GM12878 (cell line): ENCODE results near the gene PPP1R26. TPM values are rescaled to one million over a fixed set of nuclear protein-coding genes. Genes with fewer than 3 reads are reported as not detected.

ENCODE experiments used
- BCLAF1 ChIP-seq: fragments of 450-650 bp; IDR thresholded peaks from 2 replicates; pipeline ENCODE4 v1.6.1; 2017; ENCODE audit warnings: antibody characterized with exemption, mild to moderate bottlenecking, moderate library complexity
- CEBPB ChIP-seq, 2 experiments: fragments of 150-350 bp in 1 of 2; IDR thresholded peaks; 2 replicates each; pipeline ENCODE4 v1.6.1; 2012 to 2014; ENCODE audit warnings: low read depth in 2 of 2, low read length in 2 of 2, borderline replicate concordance in 1 of 2, inconsistent platforms in 1 of 2
- LARP7 ChIP-seq: fragments of 450-650 bp; IDR thresholded peaks from 2 replicates; pipeline ENCODE4 v1.6.1; 2017; ENCODE audit warnings: mild to moderate bottlenecking
- RBBP5 ChIP-seq: fragments of 200-600 bp; sonication (generic); conservative IDR thresholded peaks from 2 replicates; pipeline ENCODE4 v1.6.1; 2016
- RFX5 ChIP-seq: IDR thresholded peaks from 2 replicates; pipeline ENCODE4 v1.6.1; 2011; ENCODE audit warnings: low read depth, low read length, improper control_type of control experiment
- SRF ChIP-seq, 2 experiments: IDR thresholded peaks; 2 replicates each; pipeline ENCODE4 v1.6.1; 2011; ENCODE audit warnings: low read depth in 2 of 2, low read length in 2 of 2, mild to moderate bottlenecking in 1 of 2, moderate library complexity in 1 of 2
- TAF1 ChIP-seq: IDR thresholded peaks from 2 replicates; pipeline ENCODE4 v1.6.1; 2011; ENCODE audit warnings: mild to moderate bottlenecking, low read depth, low read length, borderline replicate concordance
- TARDBP ChIP-seq: IDR thresholded peaks from 2 replicates; pipeline ENCODE4 v1.6.1; 2016; ENCODE audit warnings: borderline replicate concordance
- YY1 ChIP-seq: IDR thresholded peaks from 2 replicates; pipeline ENCODE4 v1.6.1; 2011; ENCODE audit warnings: low read depth, mild to moderate bottlenecking, low read length
- ZNF217 ChIP-seq: fragments of 450-650 bp; IDR thresholded peaks from 2 replicates; pipeline ENCODE4 v1.6.1; 2017; ENCODE audit warnings: antibody characterized with exemption, mild to moderate bottlenecking
- ZNF24 ChIP-seq: fragments of 450-650 bp; IDR thresholded peaks from 2 replicates; pipeline ENCODE4 v1.6.1; 2017; ENCODE audit warnings: antibody characterized with exemption, mild to moderate bottlenecking
- polyA plus RNA-seq, 11 experiments: library from polyadenylated mRNA; depleted of rRNA in 4 of 11; unstranded in 6 of 11; stranded (reverse) in 5 of 11; fragments of >200 nt; fragmentation: Nextera tagmentation in 4 of 11; fragmentation: Illumina TruSeq in 1 of 11; extraction: Ambion mirVana in 4 of 11; extraction: Trizol in 1 of 11; gene quantifications; 1 replicate in 1 of 11; 2 replicates in 10 of 11; pipeline versions ENCODE4 v1.2.1 to v1.2.3, GENCODE V29; 2011 to 2016; ENCODE audit warnings: inconsistent platforms in 2 of 11, missing spikeins in 2 of 11, low read depth in 1 of 11
- total RNA-seq, 4 experiments: library from RNA; depleted of rRNA in 3 of 4; stranded (reverse); fragments of >200 nt in 3 of 4; fragmentation: Illumina TruSeq in 1 of 4; extraction: Trizol in 1 of 4; gene quantifications; 2 replicates each; pipeline versions ENCODE4 v1.2.1 to v1.2.3, GENCODE V29; 2013 to 2021
- TF ChIP-seq, protein P1 (sequence below): fragments of 450-650 bp; conservative IDR thresholded peaks from 2 replicates; pipeline ENCODE4 v1.6.1; 2017; ENCODE audit warnings: mild to moderate bottlenecking, moderate library complexity

The PPP1R26 gene
- total and polyA plus RNA-seq, 10 of the 15 experiments (the other 5 are each of a cell fraction or from before 2014, with no cell fraction given) = 0.02 to 1.9 (median 0.18) TPM

GRCh38 chr9:135500525-135501260 is 21.1 kb downstream of the PPP1R26 start, which contains the start of gene MRPS2 (continued):
- TF ChIP-seq ZNF24 (peak; percentile 38; the same call in 1 of the 2 replicates), TARDBP (no peak), CEBPB (IDR thresholded peaks at IDR 0.05; ENCODE audit: borderline replicate concordance in 1 of 2, low read depth in 2 of 2, low read length in 2 of 2) (no peak), ZNF217 (no peak), BCLAF1 (no peak), SRF (IDR thresholded peaks at IDR 0.05; ENCODE audit: low read depth in 2 of 2, low read length in 2 of 2) (no peak), TAF1 (peak; percentile 91), RFX5 (no peak), LARP7 (peak; percentile 58; the same call in 1 of the 2 replicates), RBBP5 (no peak), YY1 (peak; percentile 95)
- TF ChIP-seq, protein P1, sequence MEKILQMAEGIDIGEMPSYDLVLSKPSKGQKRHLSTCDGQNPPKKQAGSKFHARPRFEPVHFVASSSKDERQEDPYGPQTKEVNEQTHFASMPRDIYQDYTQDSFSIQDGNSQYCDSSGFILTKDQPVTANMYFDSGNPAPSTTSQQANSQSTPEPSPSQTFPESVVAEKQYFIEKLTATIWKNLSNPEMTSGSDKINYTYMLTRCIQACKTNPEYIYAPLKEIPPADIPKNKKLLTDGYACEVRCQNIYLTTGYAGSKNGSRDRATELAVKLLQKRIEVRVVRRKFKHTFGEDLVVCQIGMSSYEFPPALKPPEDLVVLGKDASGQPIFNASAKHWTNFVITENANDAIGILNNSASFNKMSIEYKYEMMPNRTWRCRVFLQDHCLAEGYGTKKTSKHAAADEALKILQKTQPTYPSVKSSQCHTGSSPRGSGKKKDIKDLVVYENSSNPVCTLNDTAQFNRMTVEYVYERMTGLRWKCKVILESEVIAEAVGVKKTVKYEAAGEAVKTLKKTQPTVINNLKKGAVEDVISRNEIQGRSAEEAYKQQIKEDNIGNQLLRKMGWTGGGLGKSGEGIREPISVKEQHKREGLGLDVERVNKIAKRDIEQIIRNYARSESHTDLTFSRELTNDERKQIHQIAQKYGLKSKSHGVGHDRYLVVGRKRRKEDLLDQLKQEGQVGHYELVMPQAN = peak; percentile 29
- TF ChIP-seq, all 136 proteins: peak for 39
